ENCODE measurements around the gene PTGFR.

GRCh38 chr1:78447086-78447485 lies 43.7 kb upstream of the PTGFR start:
- TF ChIP-seq, protein P1, sequence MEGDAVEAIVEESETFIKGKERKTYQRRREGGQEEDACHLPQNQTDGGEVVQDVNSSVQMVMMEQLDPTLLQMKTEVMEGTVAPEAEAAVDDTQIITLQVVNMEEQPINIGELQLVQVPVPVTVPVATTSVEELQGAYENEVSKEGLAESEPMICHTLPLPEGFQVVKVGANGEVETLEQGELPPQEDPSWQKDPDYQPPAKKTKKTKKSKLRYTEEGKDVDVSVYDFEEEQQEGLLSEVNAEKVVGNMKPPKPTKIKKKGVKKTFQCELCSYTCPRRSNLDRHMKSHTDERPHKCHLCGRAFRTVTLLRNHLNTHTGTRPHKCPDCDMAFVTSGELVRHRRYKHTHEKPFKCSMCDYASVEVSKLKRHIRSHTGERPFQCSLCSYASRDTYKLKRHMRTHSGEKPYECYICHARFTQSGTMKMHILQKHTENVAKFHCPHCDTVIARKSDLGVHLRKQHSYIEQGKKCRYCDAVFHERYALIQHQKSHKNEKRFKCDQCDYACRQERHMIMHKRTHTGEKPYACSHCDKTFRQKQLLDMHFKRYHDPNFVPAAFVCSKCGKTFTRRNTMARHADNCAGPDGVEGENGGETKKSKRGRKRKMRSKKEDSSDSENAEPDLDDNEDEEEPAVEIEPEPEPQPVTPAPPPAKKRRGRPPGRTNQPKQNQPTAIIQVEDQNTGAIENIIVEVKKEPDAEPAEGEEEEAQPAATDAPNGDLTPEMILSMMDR (IDR thresholded peaks at IDR 0.05), result no peak
- no peak for TF ChIP-seq POLR2A (IDR thresholded peaks at IDR 0.05)

Measured in lower leg skin (tissue), 3 donors.